Measurements from ENCODE around the gene TAF7. TPM values are rescaled to one million over a fixed set of nuclear protein-coding genes. Genes with fewer than 3 reads are reported as not detected.

The TAF7 gene
- 60.4 TPM for total RNA-seq
- long read RNA-seq, transcript TAF7-201 (1 exons, 2,334 nt) = major isoform, 181 of 181 reads
- long read RNA-seq, partial matches to known transcripts = 0 of 181 reads
- long read RNA-seq, other reads (novel, unspliced or antisense) = 0 of 181 reads

GRCh38 chr5:141320225-141321169 is at the start of gene TAF7:
Gene TAF7 (minus strand): TSS chr5:141320784. CDS start chr5:141320044, 740 bp downstream.
- Histone ChIP-seq H3K4me3 (peak within 1 kb of the TSS; percentile 79), H3K9me3 (peaks cover 48% of the 10 kb centered on the region), H3K4me1 (no peaks in the 10 kb centered on the region), H3K27me3 (no peaks in the 10 kb centered on the region), H3K36me3 (no peaks in the 10 kb centered on the region), H3K27ac (peak within 1 kb of the TSS; percentile 96)
- peak; percentile 97 for DNase-seq
- intact Hi-C loops (cut with DNase I) = no loop called here
- ATAC-seq = peak; percentile 99
- TF ChIP-seq, protein P1, sequence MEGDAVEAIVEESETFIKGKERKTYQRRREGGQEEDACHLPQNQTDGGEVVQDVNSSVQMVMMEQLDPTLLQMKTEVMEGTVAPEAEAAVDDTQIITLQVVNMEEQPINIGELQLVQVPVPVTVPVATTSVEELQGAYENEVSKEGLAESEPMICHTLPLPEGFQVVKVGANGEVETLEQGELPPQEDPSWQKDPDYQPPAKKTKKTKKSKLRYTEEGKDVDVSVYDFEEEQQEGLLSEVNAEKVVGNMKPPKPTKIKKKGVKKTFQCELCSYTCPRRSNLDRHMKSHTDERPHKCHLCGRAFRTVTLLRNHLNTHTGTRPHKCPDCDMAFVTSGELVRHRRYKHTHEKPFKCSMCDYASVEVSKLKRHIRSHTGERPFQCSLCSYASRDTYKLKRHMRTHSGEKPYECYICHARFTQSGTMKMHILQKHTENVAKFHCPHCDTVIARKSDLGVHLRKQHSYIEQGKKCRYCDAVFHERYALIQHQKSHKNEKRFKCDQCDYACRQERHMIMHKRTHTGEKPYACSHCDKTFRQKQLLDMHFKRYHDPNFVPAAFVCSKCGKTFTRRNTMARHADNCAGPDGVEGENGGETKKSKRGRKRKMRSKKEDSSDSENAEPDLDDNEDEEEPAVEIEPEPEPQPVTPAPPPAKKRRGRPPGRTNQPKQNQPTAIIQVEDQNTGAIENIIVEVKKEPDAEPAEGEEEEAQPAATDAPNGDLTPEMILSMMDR (IDR thresholded peaks at IDR 0.05) = peak; percentile 80

- intact Hi-C loops (cut with DNase I) = no loop called here
- peaks cover 29% of the 10 kb centered on the region for H3K27me3 ChIP-seq
- H3K4me1 ChIP-seq = no peaks in the 10 kb centered on the region
- no peak for DNase-seq
- TF ChIP-seq, protein P1 (IDR thresholded peaks at IDR 0.05) = no peak
- no peak for ATAC-seq
- H3K9me3 ChIP-seq = peaks cover 19% of the 10 kb centered on the region
- H3K27ac ChIP-seq = no peak overlapping the region
- H3K4me3 ChIP-seq = no peak overlapping the region
- H3K36me3 ChIP-seq = no peaks in the 10 kb centered on the region
These were observed 45.7 kb upstream of the TAF7 start for GRCh38 chr5:141366016-141366896.

GRCh38 chr5:141363952-141364660 is 43.5 kb upstream of the TAF7 start, which contains the start of gene PCDHGA5:
Gene PCDHGA5 (plus strand): TSS chr5:141364162. CDS start chr5:141364331, 169 bp downstream.
- DNase-seq = no peak
- Histone ChIP-seq H3K27me3 (peaks cover 36% of the 10 kb centered on the region), H3K9me3 (peaks cover 14% of the 10 kb centered on the region), H3K27ac (no peak within 1 kb of the TSS), H3K4me3 (peak within 1 kb of the TSS; percentile 4), H3K36me3 (no peaks in the 10 kb centered on the region), H3K4me1 (no peaks in the 10 kb centered on the region)
- TF ChIP-seq, protein P1 (IDR thresholded peaks at IDR 0.05) = peak; percentile 7
- intact Hi-C loops (cut with DNase I) = no loop called here
- no peak for ATAC-seq

DNA sequence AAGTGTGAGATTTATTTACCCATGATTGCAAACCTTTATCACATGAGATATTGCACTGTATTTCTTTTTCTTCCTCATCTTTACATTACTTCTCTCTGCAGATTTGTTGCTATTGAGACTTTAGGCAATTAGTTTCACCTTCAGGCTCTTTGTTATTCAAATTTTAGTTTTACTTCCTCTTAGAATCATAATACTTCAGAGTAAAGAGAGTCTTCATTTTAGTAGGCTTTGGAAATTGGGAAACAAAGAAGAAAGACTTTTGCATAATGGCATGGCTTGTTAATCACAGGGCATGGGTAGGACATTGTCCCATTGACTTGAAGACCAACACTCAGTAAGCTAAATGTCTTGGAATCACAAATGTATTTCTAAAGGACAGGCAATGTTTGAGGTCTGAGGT is 42.1 kb upstream of the TAF7 start:
- DNase-seq (no peak), ATAC-seq (no peak)
- Histone ChIP-seq H3K27me3 (peaks cover 36% of the 10 kb centered on the region), H3K27ac (no peak overlapping the region), H3K36me3 (no peaks in the 10 kb centered on the region), H3K4me3 (no peak overlapping the region), H3K4me1 (no peaks in the 10 kb centered on the region), H3K9me3 (peaks cover 23% of the 10 kb centered on the region)
- TF ChIP-seq, protein P1 (IDR thresholded peaks at IDR 0.05) = no peak
- intact Hi-C loops (cut with DNase I) = no loop called here

- Histone ChIP-seq H3K27ac (no peak overlapping the region), H3K4me1 (no peaks in the 10 kb centered on the region), H3K36me3 (no peaks in the 10 kb centered on the region), H3K4me3 (no peak overlapping the region), H3K9me3 (peaks cover 27% of the 10 kb centered on the region), H3K27me3 (peaks cover 27% of the 10 kb centered on the region)
- ATAC-seq (no peak), DNase-seq (no peak)
- TF ChIP-seq, protein P1 (IDR thresholded peaks at IDR 0.05) = no peak
- intact Hi-C loops (cut with DNase I) = no loop called here
These were observed 40.1 kb upstream of the TAF7 start for GRCh38 chr5:141360685-141361084.
